Daoy (cell line): Measurements from ENCODE around the gene SCGB1D2. TPM values are rescaled to one million over a fixed set of nuclear protein-coding genes. Genes with fewer than 3 reads are reported as not detected.
A peak's percentile ranks its signal among the peaks of the same experiment; 100 is the strongest.
"Not testable (repeated sequence)": the region's sequence is repeated elsewhere in the genome, so short reads cannot be mapped to it uniquely, and the experiment has no call there.

Experiments used
- DNase-seq: peaks from one replicate; pipeline ENCODE4 v3.0.0-alpha.2; 2015; ENCODE audit warnings: low read depth
- total RNA-seq: library from RNA; depleted of rRNA; stranded (reverse); fragments of >200 nt; shearing (Covaris generic); gene quantifications from 2 replicates; pipeline ENCODE4 v1.2.3, GENCODE V29; 2014; rRNA removed

Gene SCGB1D2
- not detected in 2 replicates for total RNA-seq

- DNase-seq: peak; percentile 56
Observed at GRCh38 chr11:62242021-62242420, at the start of gene SCGB1D2. Gene SCGB1D2, plus strand, starts transcription at chr11:62242239. Its CDS starts 69 bp downstream, at chr11:62242308.

GRCh38 chr11:62193952-62194351, 48.1 kb upstream of the SCGB1D2 start:
- peak; percentile 23 for DNase-seq

GRCh38 chr11:62195010-62195409, 47.0 kb upstream of the SCGB1D2 start:
- not testable (repeated sequence) for DNase-seq

- peak; percentile 16 for DNase-seq
Observed at GRCh38 chr11:62195945-62196344, 46.1 kb upstream of the SCGB1D2 start.

- DNase-seq: not testable (repeated sequence)
Observed at GRCh38 chr11:62197400-62197799, 44.6 kb upstream of the SCGB1D2 start.

GRCh38 chr11:62201376-62201775, 40.7 kb upstream of the SCGB1D2 start:
- DNase-seq: no peak

GRCh38 chr11:62202910-62203309, 39.1 kb upstream of the SCGB1D2 start:
- no peak for DNase-seq

GRCh38 chr11:62204430-62204829, 37.6 kb upstream of the SCGB1D2 start:
- no peak for DNase-seq

- no peak for DNase-seq
Observed at GRCh38 chr11:62205441-62205840, 36.6 kb upstream of the SCGB1D2 start.

GRCh38 chr11:62206276-62207066, 35.6 kb upstream of the SCGB1D2 start:
- DNase-seq: not testable (repeated sequence)

GRCh38 chr11:62208785-62209144, 33.3 kb upstream of the SCGB1D2 start:
- DNase-seq: no peak

GRCh38 chr11:62217191-62217748, 24.8 kb upstream of the SCGB1D2 start:
- DNase-seq: no peak

GRCh38 chr11:62221498-62221897, 20.5 kb upstream of the SCGB1D2 start:
- no peak for DNase-seq

GRCh38 chr11:62223095-62223494, 18.9 kb upstream of the SCGB1D2 start:
- DNase-seq: no peak

GRCh38 chr11:62233730-62234129, 8.3 kb upstream of the SCGB1D2 start:
- DNase-seq: no peak

GRCh38 chr11:62236187-62236586, 5.9 kb upstream of the SCGB1D2 start:
- DNase-seq: no peak

GRCh38 chr11:62237499-62237898, 4.5 kb upstream of the SCGB1D2 start:
- DNase-seq: no peak

GRCh38 chr11:62238151-62238550, 3.9 kb upstream of the SCGB1D2 start:
- DNase-seq: no peak

GRCh38 chr11:62241095-62241494, 944 bp upstream of the SCGB1D2 start:
- no peak for DNase-seq

GRCh38 chr11:62245271-62245753, 3.3 kb downstream of the SCGB1D2 start:
- peak; percentile 30 for DNase-seq

GRCh38 chr11:62251698-62252097, 9.7 kb downstream of the SCGB1D2 start:
- no peak for DNase-seq

GRCh38 chr11:62253999-62254542, 12.0 kb downstream of the SCGB1D2 start:
- no peak for DNase-seq

GRCh38 chr11:62256281-62256680, 14.2 kb downstream of the SCGB1D2 start:
- no peak for DNase-seq
